CD14-positive monocyte (primary cell): ENCODE measurements around the gene PIK3AP1. TPM values are rescaled to one million over a fixed set of nuclear protein-coding genes. Genes with fewer than 3 reads are reported as not detected.
A peak's percentile ranks its signal among the peaks of the same experiment; 100 is the strongest.

Experiments used
- DNase-seq, 3 donors: peaks; one replicate each; pipeline ENCODE4 v3.0.0-alpha.2; 2011 to 2022
- H2AFZ ChIP-seq: 2 replicates; pipeline ENCODE4 v1.6.0; 2012; ENCODE audit warnings: mild to moderate bottlenecking, low read depth, low read length, inconsistent platforms; ENCODE audit not compliant: insufficient read depth, poor library complexity, severe bottlenecking
- H3K27ac ChIP-seq, 2 donors: 1 replicate in 1 of 2; 2 replicates in 1 of 2; pipeline ENCODE4 v1.5.1; 2012 to 2013; ENCODE audit warnings: low read length in 2 of 2, control low read depth in 1 of 2, inconsistent platforms in 1 of 2, low read depth in 1 of 2, mild to moderate bottlenecking in 1 of 2
- H3K27me3 ChIP-seq, 2 donors: one replicate each; pipeline versions ENCODE4 v1.6.0 to v1.6.1; 2011 to 2013; ENCODE audit warnings: low read length in 2 of 2; ENCODE audit not compliant: control insufficient read depth in 2 of 2, insufficient read depth in 2 of 2
- H3K36me3 ChIP-seq, 2 donors: replicated peaks in 1 of 2; 1 replicate in 1 of 2; 2 replicates in 1 of 2; pipeline versions ENCODE4 v1.5.1 to v1.6.1; 2012 to 2013; ENCODE audit warnings: low read length in 2 of 2, control low read depth in 1 of 2, inconsistent platforms in 1 of 2, mild to moderate bottlenecking in 1 of 2; ENCODE audit not compliant: insufficient read depth in 2 of 2, control insufficient read depth in 1 of 2
- H3K4me1 ChIP-seq, 2 donors: 1 replicate in 1 of 2; 2 replicates in 1 of 2; pipeline versions ENCODE4 v1.5.1 to v1.6.1; 2012 to 2013; ENCODE audit warnings: low read length in 2 of 2, control low read depth in 1 of 2, inconsistent platforms in 1 of 2, mild to moderate bottlenecking in 1 of 2, moderate library complexity in 1 of 2; ENCODE audit not compliant: insufficient read depth in 2 of 2, control insufficient read depth in 1 of 2
- H3K4me2 ChIP-seq: replicated peaks from 2 replicates; pipeline ENCODE3; 2012; ENCODE audit warnings: low read length, moderate library complexity, mild to moderate bottlenecking; ENCODE audit not compliant: poor library complexity, severe bottlenecking; ENCODE audit errors: extremely low read depth
- H3K4me3 ChIP-seq, 3 experiments: fragments of 200-600 bp in 1 of 3; sonication (generic) in 1 of 3; replicated peaks in 1 of 3; 1 replicate in 2 of 3; 2 replicates in 1 of 3; pipeline ENCODE4 v1.5.1; 2011 to 2013; ENCODE audit warnings: low read length in 3 of 3, mild to moderate bottlenecking in 3 of 3, control low read depth in 2 of 3, low read depth in 2 of 3, inconsistent platforms in 1 of 3, moderate library complexity in 1 of 3
- H3K79me2 ChIP-seq: 2 replicates; pipeline ENCODE4 v1.6.0; 2012; ENCODE audit warnings: mild to moderate bottlenecking, control low read depth, inconsistent platforms, low read length, moderate library complexity; ENCODE audit not compliant: insufficient read depth
- H3K9ac ChIP-seq: 2 replicates; pipeline ENCODE4 v1.6.0; 2017; ENCODE audit warnings: low read length, mild to moderate bottlenecking; ENCODE audit not compliant: insufficient read depth, poor library complexity, severe bottlenecking
- H3K9me3 ChIP-seq, 2 donors: replicated peaks in 1 of 2; 1 replicate in 1 of 2; 2 replicates in 1 of 2; pipeline versions ENCODE4 v1.5.1 to v1.6.1; 2012 to 2013; ENCODE audit warnings: low read length in 2 of 2, control low read depth in 1 of 2; ENCODE audit not compliant: control insufficient read depth in 1 of 2, insufficient read depth in 1 of 2
- H4K20me1 ChIP-seq: 2 replicates; pipeline ENCODE4 v1.6.0; 2012; ENCODE audit warnings: mild to moderate bottlenecking, low read length, control low read depth, moderate library complexity; ENCODE audit not compliant: insufficient read depth
- H3K27ac Mint-ChIP-seq, 7 donors: one replicate each; pipeline ENCODE4 v1.8.0; 2020; ENCODE audit warnings: mild to moderate bottlenecking in 7 of 7, mixed read lengths in 7 of 7, moderate library complexity in 6 of 7, inconsistent platforms in 2 of 7
- H3K27me3 Mint-ChIP-seq, 3 donors: one replicate each; pipeline ENCODE4 v1.8.0; 2021 to 2022; ENCODE audit warnings: low read depth in 3 of 3, mild to moderate bottlenecking in 3 of 3, mixed read lengths in 3 of 3, moderate library complexity in 3 of 3, inconsistent platforms in 1 of 3
- H3K36me3 Mint-ChIP-seq, 2 donors: one replicate each; pipeline ENCODE4 v1.8.0; 2020; ENCODE audit warnings: mixed read lengths in 2 of 2, inconsistent platforms in 1 of 2, mild to moderate bottlenecking in 1 of 2
- H3K4me1 Mint-ChIP-seq: one replicate; pipeline ENCODE4 v1.8.0; 2020; ENCODE audit warnings: mild to moderate bottlenecking, mixed read lengths
- H3K4me3 Mint-ChIP-seq, 2 donors: one replicate each; pipeline ENCODE4 v1.8.0; 2020; ENCODE audit warnings: mild to moderate bottlenecking in 2 of 2, mixed read lengths in 2 of 2, moderate library complexity in 1 of 2
- H3K9me3 Mint-ChIP-seq, 7 donors: one replicate each; pipeline ENCODE4 v1.8.0; 2020 to 2022; ENCODE audit warnings: mixed read lengths in 7 of 7, mild to moderate bottlenecking in 6 of 7, moderate library complexity in 6 of 7, inconsistent platforms in 2 of 7
- whole genome bisulfite sequencing: methylation state at CpG from one replicate; pipeline ENCODE4 v1.1.5; 2013; ENCODE audit warnings: missing lambda C conversion rate; ENCODE audit not compliant: insufficient coverage; 5-methylcytosine and 5-hydroxymethylcytosine counted together
- intact Hi-C, 2 donors: fragments of 100-400 bp; cut with micrococcal nuclease; formaldehyde crosslinking; loops; one replicate each; pipeline versions ENCODE4 v1.15.0 to v1.15.1; 2023
- polyA plus RNA-seq, 3 donors: library from polyadenylated mRNA; depleted of rRNA in 1 of 3; unstranded in 2 of 3; stranded (reverse) in 1 of 3; fragments of 300-500 nt in 2 of 3; fragments of >200 nt in 1 of 3; fragmentation: Illumina TruSeq in 2 of 3; gene quantifications; 1 replicate in 2 of 3; 2 replicates in 1 of 3; pipeline ENCODE4 v1.2.3, GENCODE V29; 2012 to 2021
- TF ChIP-seq, protein P1 (sequence below): fragments of 200-600 bp; IDR thresholded peaks from one replicate; pipeline ENCODE4 v1.8.0; 2022; ENCODE audit warnings: antibody characterized with exemption, mild to moderate bottlenecking

PIK3AP1 gene
- polyA plus RNA-seq, 3 donors = 95.5 to 157 (median 112) TPM

DNA sequence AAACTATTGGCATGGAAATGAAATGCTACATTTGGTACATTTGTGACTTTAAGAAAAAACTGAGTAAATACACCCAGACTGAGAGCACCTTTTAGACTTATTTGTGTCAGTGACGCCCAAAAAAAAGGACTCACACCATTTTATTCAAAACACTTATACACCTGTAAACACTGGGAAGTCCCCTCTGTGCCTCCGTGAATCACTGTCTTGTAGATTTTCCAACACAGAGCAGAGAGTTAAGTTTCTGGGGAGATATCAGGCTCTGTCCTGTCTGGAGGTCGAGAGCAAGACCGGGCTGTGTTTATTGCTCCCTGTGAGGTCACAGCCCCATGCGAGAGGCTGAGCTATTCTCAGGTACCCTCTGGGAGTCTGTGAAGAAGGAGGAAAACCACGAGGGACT lies 72.8 kb downstream of the PIK3AP1 start:
- Histone ChIP-seq H3K79me2 (peaks cover 76% of the 10 kb centered on the region), H3K9me3 (no peaks in the 10 kb centered on the region), H3K9ac (no peak overlapping the region), H3K4me3 (no peak overlapping the region), H3K4me2 (peak overlapping the region; percentile 19), H2AFZ (no peak overlapping the region), H3K36me3 (peaks cover 55 to 79% of the 10 kb centered on the region in 2 donors), H3K4me1 (peaks cover 64 to 71% of the 10 kb centered on the region in 2 donors), H3K27me3 (no peaks in the 10 kb centered on the region), H4K20me1 (peaks cover 11% of the 10 kb centered on the region), H3K27ac (peak overlapping the region; percentile 59 to 90)
- Mint-ChIP-seq H3K9me3 (no peaks in the 10 kb centered on the region), H3K4me1 (peaks cover 70% of the 10 kb centered on the region), H3K27ac (peak overlapping the region; percentile 97 to 99 (median 98)), H3K36me3 (peaks cover 84 to 91% of the 10 kb centered on the region in 2 donors), H3K4me3 (no peak overlapping the region), H3K27me3 (peaks cover 0 to 5% (median 0%) of the 10 kb centered on the region in 3 donors)
- 70% methylated on average over 4 of the region's 6 CpGs for WGBS
- TF ChIP-seq, protein P1, sequence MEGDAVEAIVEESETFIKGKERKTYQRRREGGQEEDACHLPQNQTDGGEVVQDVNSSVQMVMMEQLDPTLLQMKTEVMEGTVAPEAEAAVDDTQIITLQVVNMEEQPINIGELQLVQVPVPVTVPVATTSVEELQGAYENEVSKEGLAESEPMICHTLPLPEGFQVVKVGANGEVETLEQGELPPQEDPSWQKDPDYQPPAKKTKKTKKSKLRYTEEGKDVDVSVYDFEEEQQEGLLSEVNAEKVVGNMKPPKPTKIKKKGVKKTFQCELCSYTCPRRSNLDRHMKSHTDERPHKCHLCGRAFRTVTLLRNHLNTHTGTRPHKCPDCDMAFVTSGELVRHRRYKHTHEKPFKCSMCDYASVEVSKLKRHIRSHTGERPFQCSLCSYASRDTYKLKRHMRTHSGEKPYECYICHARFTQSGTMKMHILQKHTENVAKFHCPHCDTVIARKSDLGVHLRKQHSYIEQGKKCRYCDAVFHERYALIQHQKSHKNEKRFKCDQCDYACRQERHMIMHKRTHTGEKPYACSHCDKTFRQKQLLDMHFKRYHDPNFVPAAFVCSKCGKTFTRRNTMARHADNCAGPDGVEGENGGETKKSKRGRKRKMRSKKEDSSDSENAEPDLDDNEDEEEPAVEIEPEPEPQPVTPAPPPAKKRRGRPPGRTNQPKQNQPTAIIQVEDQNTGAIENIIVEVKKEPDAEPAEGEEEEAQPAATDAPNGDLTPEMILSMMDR = no peak
- intact Hi-C loops = loop anchor here in 1 of 2 donors (5.0 to 10.0 kb wide), 2 partner anchors 70 to 97 kb away; no protein-coding TSS in a partner anchor
- DNase-seq = peak in 1 of 3 donors; percentile 24

DNA sequence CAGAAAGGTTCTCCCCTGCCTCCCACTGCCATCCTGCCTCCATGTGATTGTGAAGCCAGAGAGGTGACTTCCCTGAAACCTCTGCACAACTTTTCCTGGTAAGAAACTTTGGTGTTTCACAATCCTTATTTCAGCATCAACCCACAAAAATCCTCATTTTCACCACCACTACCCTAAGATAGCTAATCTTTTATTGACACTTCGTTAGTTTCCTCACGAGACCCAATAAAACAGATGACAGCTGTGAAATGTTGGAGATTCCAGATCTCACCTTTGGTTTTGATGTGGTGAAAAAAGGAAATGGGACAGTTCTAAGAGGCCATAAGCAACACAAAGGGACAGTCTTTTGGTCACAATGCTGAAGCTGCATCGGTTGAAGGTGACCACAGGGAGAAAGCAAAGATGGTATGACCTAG lies 73.6 kb downstream of the PIK3AP1 start:
- H3K27ac ChIP-seq = peak overlapping the region; percentile 90 to 93
- TF ChIP-seq, protein P1 = no peak
- H3K9me3 Mint-ChIP-seq = peaks cover 0 to 3% (median 0%) of the 10 kb centered on the region in 7 donors
- H3K4me3 Mint-ChIP-seq = peak overlapping the region in 1 of 2 donors; percentile 64
- no peak overlapping the region for H2AFZ ChIP-seq
- H3K36me3 ChIP-seq = peaks cover 59 to 86% of the 10 kb centered on the region in 2 donors
- peaks cover 57 to 64% of the 10 kb centered on the region in 2 donors for H3K4me1 ChIP-seq
- peaks cover 63% of the 10 kb centered on the region for H3K4me1 Mint-ChIP-seq
- peak overlapping the region in 1 of 3 experiments; percentile 43 for H3K4me3 ChIP-seq
- no peaks in the 10 kb centered on the region for H3K9me3 ChIP-seq
- peak in 2 of 3 donors; percentile 65 to 83 for DNase-seq
- peak overlapping the region; percentile 19 for H3K4me2 ChIP-seq
- H3K27me3 ChIP-seq = no peaks in the 10 kb centered on the region
- WGBS = no CpG with 5 or more reads among the region's 3 CpGs
- no peak overlapping the region for H3K9ac ChIP-seq
- intact Hi-C loops = loop anchor here in 1 of 2 donors (5.0 to 10.0 kb wide), 2 partner anchors 71 to 98 kb away; no protein-coding TSS in a partner anchor
- peaks cover 87 to 96% of the 10 kb centered on the region in 2 donors for H3K36me3 Mint-ChIP-seq
- H3K79me2 ChIP-seq = peaks cover 76% of the 10 kb centered on the region
- H4K20me1 ChIP-seq = peaks cover 18% of the 10 kb centered on the region
- H3K27ac Mint-ChIP-seq = peak overlapping the region; percentile 97 to 99 (median 98)
- peaks cover 0 to 8% (median 0%) of the 10 kb centered on the region in 3 donors for H3K27me3 Mint-ChIP-seq
